GM18526 (cell line): ENCODE results near the gene H2AZ2.

Experiments
- POLR2A ChIP-seq: IDR thresholded peaks from 3 replicates; pipeline ENCODE4 v1.6.1; 2011; ENCODE audit not compliant: insufficient read length; ENCODE audit errors: extremely low read depth

H2AZ2 gene

GRCh38 chr7:44838751-44839150 is 9.1 kb downstream of the H2AZ2 start:
- TF ChIP-seq POLR2A, result no peak

GRCh38 chr7:44827567-44827966 is 20.3 kb downstream of the H2AZ2 start:
- no peak for TF ChIP-seq POLR2A

GRCh38 chr7:44824894-44825526 is 22.9 kb downstream of the H2AZ2 start:
- no peak for TF ChIP-seq POLR2A

GRCh38 chr7:44823255-44823781 is 24.6 kb downstream of the H2AZ2 start:
- TF ChIP-seq POLR2A, result no peak

- no peak for TF ChIP-seq POLR2A
These were observed 28.6 kb downstream of the H2AZ2 start for GRCh38 chr7:44819292-44819691.

GRCh38 chr7:44814919-44815318 is 33.0 kb downstream of the H2AZ2 start:
- TF ChIP-seq POLR2A, result no peak

- TF ChIP-seq POLR2A, result no peak
These were observed 36.3 kb downstream of the H2AZ2 start for GRCh38 chr7:44811571-44811970.

- TF ChIP-seq POLR2A, result no peak
These were observed 36.8 kb downstream of the H2AZ2 start for GRCh38 chr7:44811093-44811492.

GRCh38 chr7:44808914-44809393 is 38.9 kb downstream of the H2AZ2 start:
- no peak for TF ChIP-seq POLR2A

GRCh38 chr7:44805950-44806349 is 41.9 kb downstream of the H2AZ2 start:
- TF ChIP-seq POLR2A, result no peak

GRCh38 chr7:44802418-44803025 is 45.4 kb downstream of the H2AZ2 start:
- no peak for TF ChIP-seq POLR2A

GRCh38 chr7:44801890-44802289 is 46.0 kb downstream of the H2AZ2 start:
- TF ChIP-seq POLR2A, result peak; percentile 16

- no peak for TF ChIP-seq POLR2A
These were observed 47.9 kb downstream of the H2AZ2 start for GRCh38 chr7:44799939-44800338.

- TF ChIP-seq POLR2A, result no peak
These were observed 49.1 kb downstream of the H2AZ2 start for GRCh38 chr7:44798649-44799305.

- TF ChIP-seq POLR2A, result peak; percentile 27
These were observed 50.3 kb downstream of the H2AZ2 start for GRCh38 chr7:44797329-44798258.
